NCI-H146 (cell line): ENCODE measurements around the gene ZNF300.
"Not testable (repeated sequence)": the region's sequence is repeated elsewhere in the genome, so short reads cannot be mapped to it uniquely, and the experiment has no call there.

ENCODE experiments used
- DNase-seq: peaks from one replicate; lab custom pipeline; 2025; lab: John Stamatoyannopoulos, UW

ZNF300 gene

GRCh38 chr5:150845185-150845859 lies 59.5 kb downstream of the ZNF300 start:
- not testable (repeated sequence) for DNase-seq
